Urinary bladder (tissue), 4 donors: Measurements from ENCODE around the gene CACNB2. TPM values are rescaled to one million over a fixed set of nuclear protein-coding genes. Genes with fewer than 3 reads are reported as not detected.

Experiments
- DNase-seq: peaks from one replicate; pipeline ENCODE4 v3.0.0-alpha.2; 2015; ENCODE audit errors: extremely low spot score
- H3K27ac ChIP-seq: one replicate; pipeline ENCODE4 v1.5.1; 2013; ENCODE audit warnings: low read depth, mild to moderate bottlenecking, moderate library complexity
- H3K36me3 ChIP-seq: one replicate; pipeline ENCODE4 v1.6.1; 2013; ENCODE audit warnings: mild to moderate bottlenecking, moderate library complexity; ENCODE audit not compliant: insufficient read depth
- H3K4me1 ChIP-seq: one replicate; pipeline ENCODE4 v1.6.1; 2013; ENCODE audit warnings: mild to moderate bottlenecking, moderate library complexity; ENCODE audit not compliant: insufficient read depth
- H3K4me3 ChIP-seq: one replicate; pipeline ENCODE4 v1.5.1; 2013; ENCODE audit warnings: low read depth, low read length
- WGBS: extraction: QIAGEN DNeasy Blood & Tissue Kit; methylation state at CpG from one replicate; pipeline ENCODE4 v1.1.7; 2013; 5-methylcytosine and 5-hydroxymethylcytosine counted together
- polyA plus RNA-seq: library from polyadenylated mRNA; stranded (reverse); fragments of 200-250 nt; gene quantifications from one replicate; pipeline ENCODE4 v1.2.3, GENCODE V29; 2013
- total RNA-seq: library from RNA; depleted of rRNA; stranded (reverse); fragments of >200 nt; gene quantifications from one replicate; pipeline ENCODE4 v1.2.3, GENCODE V29; 2014
- donor health status: healthy with polysubstance abuse.
- donor health status: healthy.

The CACNB2 gene
- total and polyA plus RNA-seq, 2 donors = 16.7 to 40.4 TPM

DNA sequence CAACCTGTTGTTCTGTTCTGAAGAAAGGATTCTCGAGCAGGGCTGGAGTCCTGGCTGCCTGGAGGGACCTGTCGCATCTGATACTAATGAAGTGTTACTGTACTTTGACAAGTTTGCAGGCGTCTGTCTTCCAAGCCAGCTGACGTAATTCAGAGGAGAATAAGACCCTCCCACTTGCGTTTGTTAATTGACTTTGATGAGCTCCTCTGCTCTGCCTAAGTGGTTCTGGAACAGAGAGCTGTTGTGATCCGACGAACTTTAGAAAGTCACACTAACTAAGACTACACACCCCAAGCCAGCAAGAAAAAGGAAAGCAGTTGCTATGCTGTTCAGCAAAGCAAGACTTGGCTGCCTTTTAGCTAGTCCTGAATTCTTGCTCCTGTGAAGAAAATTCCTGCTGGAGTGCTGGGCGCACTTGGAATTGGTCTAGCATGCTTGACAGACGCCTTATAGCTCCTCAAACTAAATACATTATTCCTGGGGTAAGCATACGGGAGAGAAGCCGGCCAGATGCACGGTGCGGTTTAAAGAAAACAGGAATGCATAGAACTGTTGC lies 200.3 kb downstream of the CACNB2 start:
- DNase-seq = no peak
- 16% methylated on average over 13 of the region's 13 CpGs for WGBS
- no peak overlapping the region for H3K4me3 ChIP-seq
- H3K36me3 ChIP-seq = no peaks in the 10 kb centered on the region
- H3K4me1 ChIP-seq = no peaks in the 10 kb centered on the region
- no peak overlapping the region for H3K27ac ChIP-seq

DNA sequence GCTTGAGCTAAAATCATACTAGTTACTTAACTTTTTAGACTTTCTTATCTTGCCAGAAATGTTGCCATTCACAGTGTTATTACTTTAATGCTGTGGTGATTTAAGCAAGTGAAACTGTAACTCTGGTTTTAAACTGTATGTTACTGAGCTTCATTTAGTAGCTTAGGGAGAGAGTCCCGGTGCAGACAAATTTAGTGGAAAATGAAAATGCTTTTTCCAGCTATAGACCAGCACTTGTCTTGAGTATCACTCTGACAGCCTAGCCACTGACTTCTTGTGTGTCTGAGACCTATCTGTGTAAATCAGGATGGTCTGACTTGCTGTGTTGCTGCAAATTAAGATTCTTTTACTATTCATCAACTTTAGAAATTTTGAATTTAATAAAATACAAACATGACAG lies 200.8 kb downstream of the CACNB2 start:
- Histone ChIP-seq H3K4me3 (no peak overlapping the region), H3K27ac (no peak overlapping the region), H3K4me1 (no peaks in the 10 kb centered on the region), H3K36me3 (no peaks in the 10 kb centered on the region)
- 24% methylated on average over 1 of the region's 1 CpG for WGBS
- DNase-seq = no peak

DNA sequence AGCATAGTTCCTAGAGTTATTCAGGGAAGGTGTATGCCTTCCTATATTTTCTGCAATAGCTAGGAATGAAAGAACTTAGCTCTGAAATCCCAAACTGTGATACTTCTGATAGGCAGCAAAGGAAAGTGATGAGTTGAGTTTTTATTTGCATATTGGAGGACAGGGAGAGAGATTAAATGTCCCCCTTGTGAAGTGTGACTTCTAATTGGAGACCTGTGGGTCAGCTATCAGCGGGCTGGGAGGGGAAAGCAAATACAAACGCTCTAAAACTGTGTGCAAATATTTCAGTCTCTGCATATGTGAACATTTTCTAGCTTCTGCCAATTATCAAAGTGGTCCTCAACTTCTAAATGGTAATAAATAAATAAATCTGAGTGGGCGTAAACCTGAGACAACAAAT lies 203.3 kb downstream of the CACNB2 start:
- Histone ChIP-seq H3K36me3 (no peaks in the 10 kb centered on the region), H3K27ac (no peak overlapping the region), H3K4me1 (no peaks in the 10 kb centered on the region), H3K4me3 (no peak overlapping the region)
- DNase-seq = no peak
- WGBS = 86% methylated on average over 3 of the region's 3 CpGs

DNA sequence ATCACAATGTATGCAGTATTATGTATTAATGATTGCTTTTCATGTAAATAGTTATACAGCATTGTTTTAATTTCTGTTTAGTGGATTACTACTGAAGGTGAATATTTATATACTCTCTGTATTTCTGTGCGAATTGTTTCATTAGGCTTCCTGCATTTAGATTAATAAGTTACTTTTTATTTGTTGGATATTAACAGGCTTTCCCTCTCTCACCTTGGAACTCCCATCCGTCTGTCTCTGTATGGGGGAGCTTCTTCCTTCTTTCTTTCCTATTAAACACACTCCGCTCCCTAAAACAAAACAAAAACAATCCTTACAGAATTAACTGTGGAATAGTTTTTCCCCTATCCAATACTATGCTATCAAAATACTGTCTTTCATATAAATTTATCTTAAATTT lies 205.1 kb downstream of the CACNB2 start:
- 94% methylated on average over 3 of the region's 3 CpGs for WGBS
- no peaks in the 10 kb centered on the region for H3K36me3 ChIP-seq
- H3K27ac ChIP-seq = no peak overlapping the region
- no peak for DNase-seq
- no peak overlapping the region for H3K4me3 ChIP-seq
- H3K4me1 ChIP-seq = no peaks in the 10 kb centered on the region

- WGBS = 77% methylated on average over 6 of the region's 6 CpGs
- Histone ChIP-seq H3K27ac (no peak overlapping the region), H3K36me3 (no peaks in the 10 kb centered on the region), H3K4me1 (no peaks in the 10 kb centered on the region), H3K4me3 (no peak overlapping the region)
- no peak for DNase-seq
Measured at GRCh38 chr10:18350340-18350739, 210.1 kb downstream of the CACNB2 start.

DNA sequence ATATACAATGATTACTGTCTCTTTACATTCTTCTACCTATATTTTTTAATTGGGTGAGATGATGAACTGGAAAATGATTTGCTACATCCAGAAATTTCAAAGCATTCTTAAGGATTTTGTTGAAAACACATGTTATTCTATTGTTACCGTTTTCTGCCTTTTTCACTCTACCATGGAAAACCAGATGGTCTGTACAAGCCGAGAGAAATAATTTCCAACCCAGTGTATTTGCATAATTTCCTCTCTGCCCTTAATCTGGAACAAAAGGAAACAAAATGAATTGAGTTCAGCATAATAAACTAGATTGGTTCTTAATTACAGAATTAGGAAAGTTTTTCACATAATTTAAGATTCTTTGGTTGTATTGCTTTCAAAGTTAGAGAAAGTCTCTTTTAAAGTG lies 211.2 kb downstream of the CACNB2 start:
- WGBS = 76% methylated on average over 2 of the region's 2 CpGs
- Histone ChIP-seq H3K36me3 (no peaks in the 10 kb centered on the region), H3K27ac (no peak overlapping the region), H3K4me3 (no peak overlapping the region), H3K4me1 (no peaks in the 10 kb centered on the region)
- no peak for DNase-seq

DNA sequence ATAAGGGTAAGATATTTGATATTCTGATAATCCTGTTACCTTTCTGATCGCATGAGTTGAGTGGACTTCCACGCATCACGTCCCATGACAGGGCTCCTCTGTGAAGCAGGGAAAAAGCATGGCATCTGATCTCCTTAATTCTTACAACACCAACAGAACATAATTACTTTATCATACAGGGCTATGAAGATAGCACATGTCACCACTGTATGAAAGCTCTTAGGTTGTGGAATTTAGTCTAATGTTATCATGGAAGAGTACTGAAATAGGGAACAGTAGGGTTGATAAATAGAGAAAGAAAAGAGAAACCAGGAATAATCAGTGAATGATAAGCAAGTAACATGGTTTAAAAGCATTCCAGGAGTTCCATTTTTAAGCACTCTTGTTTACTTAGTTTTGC lies 212.0 kb downstream of the CACNB2 start:
- H3K4me1 ChIP-seq = no peaks in the 10 kb centered on the region
- WGBS = 89% methylated on average over 3 of the region's 3 CpGs

DNA sequence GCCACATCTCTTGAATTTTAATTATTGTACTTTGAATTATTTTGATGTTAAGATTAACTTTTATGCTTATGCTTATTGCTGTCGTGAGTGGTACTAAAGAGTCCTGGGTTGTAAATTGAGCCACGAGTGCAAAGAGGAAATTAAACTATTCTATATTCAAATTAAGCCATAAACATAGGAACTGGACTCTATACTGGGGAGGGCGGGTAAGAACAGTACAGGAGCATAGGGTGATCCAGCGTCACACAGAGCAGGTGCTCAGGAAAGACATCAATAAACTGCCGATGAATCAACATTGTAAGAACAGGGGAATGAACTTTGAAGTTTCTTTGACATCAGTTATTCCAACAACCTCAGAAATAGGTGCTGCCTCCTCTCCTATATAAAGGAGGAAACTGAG lies 219.6 kb downstream of the CACNB2 start:
- Histone ChIP-seq H3K4me1 (no peaks in the 10 kb centered on the region), H3K4me3 (no peak overlapping the region), H3K36me3 (no peaks in the 10 kb centered on the region), H3K27ac (no peak overlapping the region)
- 89% methylated on average over 5 of the region's 5 CpGs for WGBS
- no peak for DNase-seq

More for the DNA sequence above, 212.0 kb downstream of the CACNB2 start:
- Histone ChIP-seq H3K36me3 (no peaks in the 10 kb centered on the region), H3K27ac (no peak overlapping the region), H3K4me3 (no peak overlapping the region)
- DNase-seq = no peak

GRCh38 chr10:18362892-18363291 lies 222.7 kb downstream of the CACNB2 start:
- Histone ChIP-seq H3K27ac (no peak overlapping the region), H3K36me3 (no peaks in the 10 kb centered on the region), H3K4me1 (no peaks in the 10 kb centered on the region), H3K4me3 (no peak overlapping the region)
- DNase-seq = no peak
- WGBS = 96% methylated on average over 1 of the region's 1 CpG

- Histone ChIP-seq H3K27ac (no peak overlapping the region), H3K4me3 (no peak overlapping the region), H3K36me3 (no peaks in the 10 kb centered on the region), H3K4me1 (no peaks in the 10 kb centered on the region)
- WGBS = 64% methylated on average over 4 of the region's 4 CpGs
- no peak for DNase-seq
Measured at GRCh38 chr10:18364987-18365775, 225.0 kb downstream of the CACNB2 start.

GRCh38 chr10:18367840-18368239 lies 227.6 kb downstream of the CACNB2 start:
- Histone ChIP-seq H3K36me3 (no peaks in the 10 kb centered on the region), H3K4me3 (no peak overlapping the region), H3K4me1 (no peaks in the 10 kb centered on the region), H3K27ac (no peak overlapping the region)
- WGBS = 60% methylated on average over 5 of the region's 5 CpGs
- DNase-seq = no peak

- H3K27ac ChIP-seq = no peak overlapping the region
- WGBS = 60% methylated on average over 3 of the region's 3 CpGs
Measured at GRCh38 chr10:18368273-18368672, 228.0 kb downstream of the CACNB2 start.

GRCh38 chr10:18368682-18369081 lies 228.5 kb downstream of the CACNB2 start:
- Histone ChIP-seq H3K27ac (no peak overlapping the region), H3K36me3 (no peaks in the 10 kb centered on the region), H3K4me3 (no peak overlapping the region), H3K4me1 (no peaks in the 10 kb centered on the region)
- DNase-seq = no peak
- whole genome bisulfite sequencing = 18% methylated on average over 1 of the region's 1 CpG

More at GRCh38 chr10:18368273-18368672, 228.0 kb downstream of the CACNB2 start:
- Histone ChIP-seq H3K4me1 (no peaks in the 10 kb centered on the region), H3K4me3 (no peak overlapping the region), H3K36me3 (no peaks in the 10 kb centered on the region)
- DNase-seq = no peak

DNA sequence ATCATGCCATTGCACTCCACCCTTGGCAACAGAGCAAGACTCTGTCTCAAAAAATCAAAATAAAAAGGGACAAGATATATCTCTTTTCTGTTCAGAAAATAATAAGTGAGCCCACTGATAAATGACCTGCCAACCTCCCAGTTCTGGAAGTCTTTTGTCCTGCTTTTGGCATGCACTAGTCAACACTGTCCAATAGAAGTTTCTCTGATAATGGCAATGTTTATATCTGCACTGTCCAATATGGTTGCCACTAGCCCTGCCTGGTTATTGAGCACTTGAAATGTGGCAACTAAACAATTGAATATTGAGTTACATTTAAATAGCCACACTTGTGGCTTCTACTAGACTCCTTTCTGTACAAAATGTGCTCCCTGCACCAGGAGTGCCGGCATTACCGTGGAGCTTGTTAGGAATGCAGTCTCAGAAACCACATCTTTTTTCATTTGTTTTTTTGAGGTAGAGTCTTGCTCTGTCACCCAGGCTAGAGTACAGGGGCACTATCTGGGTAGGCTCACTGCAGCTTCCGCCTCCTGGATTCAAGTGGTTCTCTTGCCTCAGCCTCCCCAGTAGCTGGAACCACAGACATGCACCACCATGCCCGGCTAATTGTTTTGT lies 229.7 kb downstream of the CACNB2 start:
- Histone ChIP-seq H3K4me3 (no peak overlapping the region), H3K36me3 (no peaks in the 10 kb centered on the region), H3K27ac (no peak overlapping the region), H3K4me1 (no peaks in the 10 kb centered on the region)
- DNase-seq = no peak
- WGBS = 96% methylated on average over 4 of the region's 4 CpGs
